GM19193 (cell line): ENCODE measurements around the gene NDUFV2.

Experiments used
- POLR2A ChIP-seq: IDR thresholded peaks from 4 replicates; pipeline ENCODE4 v1.6.1; 2011; ENCODE audit not compliant: insufficient read depth, insufficient read length; ENCODE audit errors: extremely low read depth

NDUFV2 gene

DNA sequence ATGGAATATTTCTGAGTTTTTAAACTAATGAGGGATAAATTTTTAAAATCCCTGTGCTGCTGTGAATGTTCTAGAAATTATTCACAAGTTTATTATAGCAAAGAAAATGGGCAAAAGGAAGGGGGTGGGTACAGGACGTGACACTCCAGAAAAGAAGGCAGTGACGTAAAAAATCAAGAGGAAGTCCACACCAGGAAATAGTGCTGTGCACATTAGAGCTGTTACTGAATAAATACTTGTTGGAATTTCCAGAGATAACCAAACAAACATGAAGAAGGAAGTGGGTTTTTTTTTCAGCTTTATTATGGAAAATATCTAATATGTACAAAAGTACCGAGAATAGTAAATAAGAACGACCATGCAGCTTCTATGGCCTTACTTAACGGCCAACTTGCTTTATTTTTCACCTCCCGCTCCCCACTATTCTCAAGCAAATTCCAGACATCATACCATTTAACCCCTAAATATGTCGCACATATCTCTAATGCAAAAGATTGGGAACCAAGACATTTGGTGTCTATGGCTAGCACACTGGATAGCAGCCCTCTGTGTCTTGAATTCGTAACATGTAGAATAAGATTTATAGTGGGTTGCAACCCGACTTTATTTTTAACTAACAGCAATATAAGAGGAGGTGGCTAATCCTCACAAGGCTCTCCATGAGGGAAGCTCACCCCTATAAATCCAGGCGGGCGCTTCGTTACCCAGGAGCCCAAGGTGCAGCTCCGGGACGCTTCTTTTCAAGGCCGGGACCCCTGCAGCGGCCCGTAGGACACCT is 580 bp upstream of the NDUFV2 start:
- no peak for TF ChIP-seq POLR2A

DNA sequence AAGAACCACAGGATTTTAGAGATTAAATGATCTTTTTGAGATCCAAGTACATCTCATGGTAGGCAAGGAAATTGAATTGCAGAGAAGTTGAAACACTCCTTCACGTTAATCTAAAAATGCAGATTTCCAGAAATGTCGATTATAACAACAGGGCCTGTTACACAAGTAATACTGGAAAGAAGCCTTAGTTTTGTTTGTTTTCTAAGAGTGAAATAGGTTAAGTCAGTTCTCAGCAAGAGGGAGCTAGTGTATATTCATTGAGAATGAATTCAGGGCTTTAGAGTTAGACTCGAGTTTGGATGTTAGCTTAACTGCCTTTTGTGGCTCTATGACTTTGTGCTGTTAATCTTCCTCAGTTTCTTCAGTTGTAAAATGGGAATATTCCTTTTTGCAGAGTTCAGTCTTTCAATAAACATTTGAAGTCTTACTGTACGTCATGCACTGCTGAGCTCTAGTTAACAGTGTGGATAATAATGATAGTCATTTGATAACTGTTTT is 926 bp downstream of the NDUFV2 start:
- no peak for TF ChIP-seq POLR2A

DNA sequence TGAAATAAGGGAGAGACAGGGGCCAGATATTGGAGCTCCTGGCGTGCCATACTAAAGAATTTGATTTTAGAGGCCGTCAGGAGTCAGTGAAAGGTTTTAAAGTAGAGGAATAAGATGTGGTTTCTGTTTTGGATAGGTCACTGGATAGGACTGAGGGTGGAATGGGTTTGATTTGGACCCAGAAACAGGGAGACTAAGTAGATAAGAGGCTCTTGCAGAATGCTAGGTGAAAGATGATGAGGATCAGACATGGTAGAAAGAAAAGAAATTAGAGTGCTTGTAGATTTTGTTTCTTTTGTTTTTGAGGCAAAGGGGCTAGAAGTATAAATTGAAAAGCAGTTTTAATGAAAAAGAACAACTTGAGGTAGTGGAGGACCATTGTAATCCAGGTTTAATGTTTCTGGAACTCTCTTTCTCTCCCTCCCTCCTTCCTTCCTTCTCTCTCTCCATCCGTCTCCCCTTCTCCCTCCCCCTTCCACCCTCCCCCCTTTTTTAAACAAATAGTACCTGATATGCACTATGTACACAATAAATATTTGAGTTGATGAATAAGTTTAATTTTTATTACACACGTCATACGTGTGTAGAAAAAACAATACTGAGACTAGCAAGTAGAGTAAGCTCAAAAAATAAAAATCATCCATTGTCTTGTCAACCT is 1.9 kb downstream of the NDUFV2 start:
- TF ChIP-seq POLR2A: no peak

DNA sequence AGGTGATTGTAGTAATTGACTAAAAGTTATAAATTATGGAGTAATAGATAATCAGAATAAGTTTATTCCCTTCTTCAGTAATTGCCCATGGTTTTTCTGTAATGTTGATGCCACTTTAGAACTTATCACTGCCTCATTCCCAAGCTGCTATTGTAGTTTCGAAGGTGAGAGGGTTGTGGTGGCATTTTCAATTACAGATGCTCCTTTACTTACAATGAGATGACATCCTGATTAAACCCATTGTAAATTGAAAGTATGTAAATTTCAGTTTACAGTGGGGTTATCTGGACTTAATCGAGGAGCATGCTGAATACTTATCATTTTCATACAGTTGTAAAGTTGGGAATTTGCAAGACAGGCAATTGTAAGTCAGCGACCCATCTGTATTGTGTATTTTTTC is 2.9 kb downstream of the NDUFV2 start:
- TF ChIP-seq POLR2A: no peak

- no peak for TF ChIP-seq POLR2A
These were observed 3.6 kb downstream of the NDUFV2 start for GRCh38 chr18:9106094-9106493.

- no peak for TF ChIP-seq POLR2A
These were observed 4.5 kb downstream of the NDUFV2 start for GRCh38 chr18:9106800-9107584.

GRCh38 chr18:9108911-9109310 is 6.4 kb downstream of the NDUFV2 start:
- TF ChIP-seq POLR2A: no peak

DNA sequence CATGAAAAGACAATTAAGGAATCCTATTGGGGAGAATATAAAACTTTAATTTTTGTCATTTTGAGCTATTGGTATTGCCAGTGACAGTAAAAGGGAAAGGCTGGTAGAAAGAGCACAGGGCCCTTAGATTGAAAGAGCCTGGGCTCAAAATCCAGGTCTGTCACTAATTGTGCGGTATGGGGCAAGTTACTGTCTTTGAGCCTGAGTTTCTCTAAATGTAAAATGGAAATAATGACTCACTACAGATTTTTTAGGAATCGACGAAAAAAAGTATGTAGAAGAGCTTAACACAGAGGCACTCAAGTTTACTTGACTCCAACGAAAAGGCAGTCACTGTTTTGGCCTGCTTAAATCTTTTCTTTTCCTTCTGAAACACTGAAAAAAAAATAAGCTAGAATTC is 7.0 kb downstream of the NDUFV2 start:
- no peak for TF ChIP-seq POLR2A

DNA sequence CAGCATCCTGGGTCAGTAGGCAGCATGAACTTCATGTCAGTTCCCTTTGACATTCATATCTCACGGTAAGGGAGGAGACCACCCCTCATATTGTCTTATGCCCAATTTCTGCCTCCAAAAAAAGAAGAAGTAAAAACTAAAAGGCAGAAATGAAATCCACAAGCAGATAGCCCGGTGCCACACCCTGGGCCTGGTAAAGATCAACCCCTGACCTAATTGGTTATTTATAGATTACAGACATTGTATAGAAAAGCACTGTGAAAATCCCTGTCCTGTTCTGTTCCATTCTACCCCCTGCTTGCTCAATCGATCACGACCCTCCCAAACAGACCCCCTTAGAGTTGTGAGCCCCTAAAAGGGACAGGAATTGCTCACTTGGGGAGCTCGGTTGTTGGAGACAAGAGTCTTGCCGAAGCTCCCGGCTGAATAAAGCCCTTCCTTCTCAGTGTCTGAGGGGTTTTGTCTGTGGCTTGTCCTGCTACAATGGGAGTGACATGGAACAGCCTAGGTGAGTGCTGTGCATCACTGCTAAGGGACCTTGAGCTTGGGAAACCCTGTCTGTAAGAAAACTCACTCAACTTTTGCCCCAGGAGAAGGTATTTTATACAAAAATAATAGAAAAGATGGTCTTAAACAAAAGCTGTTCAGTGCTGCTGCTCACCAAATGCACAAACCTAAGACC is 11.1 kb downstream of the NDUFV2 start:
- no peak for TF ChIP-seq POLR2A

- no peak for TF ChIP-seq POLR2A
These were observed 13.5 kb downstream of the NDUFV2 start for GRCh38 chr18:9115984-9116383.

DNA sequence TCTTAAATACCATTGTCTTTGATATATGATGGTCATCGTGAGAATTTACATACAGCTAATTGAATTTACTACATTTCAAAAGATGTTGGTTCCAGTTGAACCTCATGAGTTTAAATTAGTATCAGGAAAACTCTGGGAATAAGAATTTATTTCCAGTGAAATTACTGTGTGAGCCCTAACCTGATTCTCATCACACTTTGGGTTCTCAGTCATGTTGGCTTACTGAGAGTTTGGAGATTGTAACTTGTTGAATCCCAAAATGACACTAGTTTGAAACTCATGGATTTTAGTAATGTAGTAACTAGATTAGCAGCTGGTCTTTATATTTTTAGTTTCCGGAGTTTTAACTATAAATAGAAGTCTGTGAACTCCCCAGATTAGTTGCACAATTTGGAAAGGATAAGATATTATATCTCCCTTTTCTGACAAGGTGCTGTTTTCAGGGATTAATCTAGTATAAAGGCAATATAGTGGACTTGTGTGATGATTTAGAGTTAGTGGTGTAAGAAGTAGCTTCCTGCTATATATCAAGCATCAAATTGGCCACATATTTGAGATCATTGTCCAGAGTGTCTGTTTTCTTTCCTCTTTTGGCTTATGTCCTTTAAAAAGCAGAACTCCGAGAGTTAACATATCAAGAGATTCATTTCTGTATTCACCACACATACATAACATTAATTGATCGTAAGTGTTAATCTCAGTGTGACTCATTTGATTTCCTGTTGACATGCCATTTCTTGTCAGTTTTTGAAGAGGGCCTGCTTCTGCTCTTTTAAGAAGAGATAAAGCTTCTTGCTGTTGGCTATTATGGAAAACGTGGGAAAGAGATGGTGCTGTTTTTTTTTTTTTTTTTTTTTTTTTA is 15.7 kb downstream of the NDUFV2 start:
- no peak for TF ChIP-seq POLR2A

DNA sequence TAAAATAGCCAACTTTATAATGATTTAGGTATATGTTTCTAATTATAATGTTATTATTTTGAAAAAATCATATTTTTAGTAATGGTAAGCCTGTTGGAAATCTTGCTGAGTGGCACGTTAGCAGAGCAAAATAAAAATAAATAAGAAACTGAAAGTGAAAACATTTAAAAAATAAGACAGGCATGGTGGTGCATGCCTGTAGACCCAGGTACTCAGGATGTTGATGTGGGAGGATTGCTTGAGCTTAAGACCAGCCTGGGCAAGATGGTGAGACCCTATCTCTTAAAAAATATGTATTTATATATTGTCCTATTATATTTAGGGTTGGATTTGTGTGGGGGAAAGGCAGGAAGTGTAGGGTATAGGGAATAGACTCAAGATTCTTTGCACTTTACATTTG is 18.3 kb downstream of the NDUFV2 start:
- no peak for TF ChIP-seq POLR2A

- TF ChIP-seq POLR2A: no peak
These were observed 21.0 kb downstream of the NDUFV2 start for GRCh38 chr18:9123520-9123919.

DNA sequence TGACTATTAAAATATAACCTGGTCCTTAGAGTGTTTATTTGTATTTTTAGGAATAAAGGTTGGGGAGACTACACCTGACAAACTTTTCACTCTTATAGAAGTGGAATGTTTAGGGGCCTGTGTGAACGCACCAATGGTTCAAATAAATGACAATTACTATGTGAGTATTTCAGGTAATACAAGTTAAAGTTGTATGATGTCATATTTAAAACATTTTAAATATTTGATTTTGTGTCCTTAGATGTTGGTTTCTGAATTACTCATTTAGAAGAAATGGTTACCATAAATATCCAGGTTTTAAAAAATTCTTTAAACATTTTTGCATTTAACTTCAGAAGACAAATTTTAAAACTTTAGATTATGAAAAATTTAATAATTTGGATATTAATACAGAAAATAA is 22.3 kb downstream of the NDUFV2 start:
- TF ChIP-seq POLR2A: no peak
